ENCODE data around the gene DENND1A. TPM values are rescaled to one million over a fixed set of nuclear protein-coding genes. Genes with fewer than 3 reads are reported as not detected.

The DENND1A gene
- total RNA-seq, 1 donor from 2014 or later: 15.4 TPM

GRCh38 chr9:123973590-123974223 is 43.8 kb upstream of the DENND1A start:
- DNase-seq: no peak
- H3K4me1 ChIP-seq: no peaks in the 10 kb centered on the region
- no peaks in the 10 kb centered on the region for H3K9me3 ChIP-seq
- no peak overlapping the region for H3K4me3 ChIP-seq
- peaks cover 8% of the 10 kb centered on the region for H3K27me3 ChIP-seq
- no peaks in the 10 kb centered on the region for H3K36me3 ChIP-seq
- no peak for TF ChIP-seq CTCF (IDR thresholded peaks at IDR 0.05)
- intact Hi-C loops (cut with DNase I): no loop called here
- ATAC-seq: no peak
- no peak overlapping the region for H3K27ac ChIP-seq

GRCh38 chr9:123972618-123973017 is 42.7 kb upstream of the DENND1A start:
- no peak for DNase-seq
- H3K36me3 ChIP-seq: no peaks in the 10 kb centered on the region
- intact Hi-C loops (cut with DNase I): no loop called here
- no peak overlapping the region for H3K27ac ChIP-seq
- no peak for ATAC-seq
- peaks cover 16% of the 10 kb centered on the region for H3K27me3 ChIP-seq
- no peaks in the 10 kb centered on the region for H3K9me3 ChIP-seq
- H3K4me1 ChIP-seq: no peaks in the 10 kb centered on the region
- no peak for TF ChIP-seq CTCF (IDR thresholded peaks at IDR 0.05)
- H3K4me3 ChIP-seq: no peak overlapping the region

- Histone ChIP-seq H3K27me3 (peaks cover 27% of the 10 kb centered on the region), H3K4me1 (no peaks in the 10 kb centered on the region), H3K9me3 (no peaks in the 10 kb centered on the region), H3K36me3 (no peaks in the 10 kb centered on the region), H3K27ac (no peak overlapping the region), H3K4me3 (no peak overlapping the region)
- intact Hi-C loops (cut with DNase I): no loop called here
- TF ChIP-seq CTCF (IDR thresholded peaks at IDR 0.05): no peak
- no peak for ATAC-seq
- no peak for DNase-seq
These were observed 37.4 kb upstream of the DENND1A start for GRCh38 chr9:123967323-123967722.

- ATAC-seq (no peak), DNase-seq (no peak)
These were observed 36.1 kb upstream of the DENND1A start for GRCh38 chr9:123965801-123966686.

GRCh38 chr9:123964761-123965160 is 34.8 kb upstream of the DENND1A start:
- no peak overlapping the region for H3K4me3 ChIP-seq
- intact Hi-C loops (cut with DNase I): no loop called here
- no peaks in the 10 kb centered on the region for H3K9me3 ChIP-seq
- H3K4me1 ChIP-seq: no peaks in the 10 kb centered on the region
- no peak for TF ChIP-seq CTCF (IDR thresholded peaks at IDR 0.05)
- no peak for ATAC-seq
- no peak for DNase-seq
- no peaks in the 10 kb centered on the region for H3K36me3 ChIP-seq
- H3K27me3 ChIP-seq: peaks cover 44% of the 10 kb centered on the region
- no peak overlapping the region for H3K27ac ChIP-seq

More at GRCh38 chr9:123965801-123966686, 36.1 kb upstream of the DENND1A start:
- no peak for TF ChIP-seq CTCF (IDR thresholded peaks at IDR 0.05)
- no peak overlapping the region for H3K4me3 ChIP-seq
- no peak overlapping the region for H3K27ac ChIP-seq
- H3K4me1 ChIP-seq: no peaks in the 10 kb centered on the region
- peaks cover 34% of the 10 kb centered on the region for H3K27me3 ChIP-seq
- no peaks in the 10 kb centered on the region for H3K36me3 ChIP-seq
- intact Hi-C loops (cut with DNase I): no loop called here
- no peaks in the 10 kb centered on the region for H3K9me3 ChIP-seq

All from upper lobe of right lung (tissue), 1 donor.